WERI-Rb-1 (cell line): ENCODE results near the gene CPLANE1.

Experiments used
- DNase-seq: peaks from one replicate; pipeline ENCODE4 v3.0.0-alpha.2; 2020
- H3K27ac ChIP-seq: fragments of 250-450 bp; sonication (Bioruptor Pico); 2 replicates; pipeline ENCODE4 v1.5.1; 2020; ENCODE audit warnings: mild to moderate bottlenecking, moderate library complexity
- H3K27me3 ChIP-seq: fragments of 250-450 bp; sonication (Bioruptor Pico); 2 replicates; pipeline ENCODE4 v1.5.1; 2021; ENCODE audit warnings: mild to moderate bottlenecking, low read depth, moderate library complexity; ENCODE audit not compliant: insufficient read depth, severe bottlenecking
- H3K36me3 ChIP-seq: fragments of 250-450 bp; sonication (Bioruptor Pico); 2 replicates; pipeline ENCODE4 v1.5.1; 2020; ENCODE audit warnings: mild to moderate bottlenecking, moderate library complexity
- H3K4me3 ChIP-seq: 2 replicates; pipeline ENCODE4 v1.5.1; 2011; ENCODE audit warnings: low read depth, mild to moderate bottlenecking, control low read depth, low read length
- H3K9me3 ChIP-seq: fragments of 250-450 bp; sonication (Bioruptor Pico); 2 replicates; pipeline ENCODE4 v1.5.1; 2021; ENCODE audit warnings: mild to moderate bottlenecking, moderate library complexity; ENCODE audit not compliant: severe bottlenecking
- CTCF ChIP-seq: IDR thresholded peaks from 2 replicates; pipeline ENCODE4 v1.5.1; 2011; ENCODE audit warnings: low read depth, mild to moderate bottlenecking, control low read depth, inconsistent platforms, low read length

CPLANE1 gene

GRCh38 chr5:37214550-37214949, 34.6 kb downstream of the CPLANE1 start:
- H3K4me3 ChIP-seq, result no peak overlapping the region
- no peaks in the 10 kb centered on the region for H3K9me3 ChIP-seq
- DNase-seq, result no peak
- H3K36me3 ChIP-seq, result peaks cover 26% of the 10 kb centered on the region
- no peaks in the 10 kb centered on the region for H3K27me3 ChIP-seq
- no peak overlapping the region for H3K27ac ChIP-seq
- TF ChIP-seq CTCF, result no peak

DNA sequence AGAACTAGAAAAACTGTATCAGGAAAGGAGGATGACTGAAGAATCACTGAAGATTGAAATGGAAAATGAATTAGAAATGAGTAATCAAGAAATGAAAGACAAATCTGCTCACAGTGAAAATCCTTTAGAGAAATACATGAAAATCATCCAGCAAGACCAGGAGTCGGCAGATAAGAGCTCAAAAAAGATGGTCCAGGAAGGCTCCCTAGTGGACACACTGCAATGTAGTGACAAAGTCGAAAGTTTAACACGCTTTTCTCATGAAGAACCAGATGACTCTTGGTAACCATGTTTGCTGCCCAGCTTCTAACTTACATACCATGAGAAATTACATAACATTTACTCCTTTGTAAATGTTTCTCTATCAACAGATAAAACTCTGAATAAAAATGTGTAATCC, 37.1 kb downstream of the CPLANE1 start:
- TF ChIP-seq CTCF, result no peak
- no peak overlapping the region for H3K4me3 ChIP-seq

DNA sequence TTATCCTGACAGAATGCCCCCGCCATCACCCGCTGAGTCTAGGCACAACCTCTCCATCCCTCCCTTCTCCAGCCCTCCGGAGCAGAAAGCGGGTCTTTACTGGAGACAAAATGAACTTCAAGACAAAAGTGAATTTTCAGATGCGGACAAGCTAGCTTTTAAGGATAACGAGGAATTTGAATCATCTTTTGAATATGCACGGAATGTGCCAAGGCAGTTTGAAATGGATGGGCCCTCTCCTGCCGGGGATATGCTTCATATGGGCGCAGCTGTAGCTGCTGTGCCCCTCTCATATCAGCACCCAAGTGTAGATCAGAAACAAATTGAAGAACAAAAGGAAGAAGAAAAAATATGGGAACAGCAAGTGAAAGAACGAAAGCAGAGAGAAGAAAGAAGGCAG, 37.5 kb downstream of the CPLANE1 start:
- H3K27ac ChIP-seq, result no peak overlapping the region
- DNase-seq, result no peak
- no peaks in the 10 kb centered on the region for H3K27me3 ChIP-seq
- H3K9me3 ChIP-seq, result no peaks in the 10 kb centered on the region
- peaks cover 25% of the 10 kb centered on the region for H3K36me3 ChIP-seq
- no peak overlapping the region for H3K4me3 ChIP-seq
- no peak for TF ChIP-seq CTCF

More for the DNA sequence above, 37.1 kb downstream of the CPLANE1 start:
- Histone ChIP-seq H3K36me3 (peaks cover 25% of the 10 kb centered on the region), H3K27ac (no peak overlapping the region), H3K9me3 (no peaks in the 10 kb centered on the region), H3K27me3 (no peaks in the 10 kb centered on the region)
- no peak for DNase-seq

GRCh38 chr5:37208883-37209797, 40.0 kb downstream of the CPLANE1 start:
- Histone ChIP-seq H3K36me3 (peaks cover 24% of the 10 kb centered on the region), H3K9me3 (no peaks in the 10 kb centered on the region), H3K27me3 (no peaks in the 10 kb centered on the region), H3K27ac (no peak overlapping the region), H3K4me3 (no peak overlapping the region)
- no peak for DNase-seq
- no peak for TF ChIP-seq CTCF

DNA sequence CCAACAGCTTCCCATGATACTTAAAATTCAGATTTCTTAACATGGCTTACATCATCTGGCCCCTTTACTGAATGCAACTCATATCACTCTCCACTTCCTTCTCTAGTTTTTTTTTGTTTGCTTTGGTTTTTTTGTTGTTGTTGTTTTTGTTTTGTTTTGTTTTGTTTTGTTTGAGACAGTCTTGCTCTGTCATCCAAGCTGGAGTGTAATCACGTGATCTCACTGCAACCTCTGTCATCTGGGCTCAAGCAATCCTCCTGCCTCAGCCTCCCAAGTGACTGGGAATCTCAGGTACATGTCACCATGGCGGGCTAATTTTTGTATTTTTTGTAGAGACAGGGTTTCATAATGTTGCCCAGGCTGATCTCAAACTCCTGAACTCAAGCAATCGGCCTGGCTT, 41.4 kb downstream of the CPLANE1 start:
- Histone ChIP-seq H3K27ac (no peak overlapping the region), H3K36me3 (peaks cover 19% of the 10 kb centered on the region), H3K4me3 (no peak overlapping the region), H3K27me3 (no peaks in the 10 kb centered on the region), H3K9me3 (no peaks in the 10 kb centered on the region)
- TF ChIP-seq CTCF, result no peak
- DNase-seq, result no peak
